Gastrocnemius medialis (tissue), 4 donors: Measurements from ENCODE around the gene OSGEP. TPM values are rescaled to one million over a fixed set of nuclear protein-coding genes. Genes with fewer than 3 reads are reported as not detected.
A peak's percentile ranks its signal among the peaks of the same experiment; 100 is the strongest.

Source experiments
- ATAC-seq, 2 donors: fragments of 150-250 bp; one replicate each; pipeline ENCODE4 v1.9.1; 2016
- DNase-seq, 2 donors: peaks; one replicate each; pipeline ENCODE4 v3.0.0-alpha.2; 2019
- H3K27ac ChIP-seq, 4 donors: fragments of 200-600 bp; sonication (generic); 1 replicate in 1 of 4; 2 replicates in 3 of 4; pipeline ENCODE4 v1.5.1; 2016 to 2018; ENCODE audit warnings: mild to moderate bottlenecking in 2 of 4, moderate library complexity in 1 of 4
- H3K27me3 ChIP-seq, 3 donors: fragments of 200-600 bp; sonication (generic) in 2 of 3; 1 replicate in 1 of 3; 2 replicates in 2 of 3; pipeline versions ENCODE4 v1.5.1 to v1.6.0; 2016 to 2019; ENCODE audit warnings: mild to moderate bottlenecking in 1 of 3, moderate library complexity in 1 of 3
- H3K36me3 ChIP-seq, 2 donors: fragments of 200-600 bp; sonication (generic) in 1 of 2; one replicate each; pipeline ENCODE4 v1.5.1; 2017 to 2018
- H3K4me1 ChIP-seq, 2 donors: fragments of 200-600 bp; sonication (generic) in 1 of 2; one replicate each; pipeline ENCODE4 v1.5.1; 2016 to 2017; ENCODE audit warnings: mild to moderate bottlenecking in 2 of 2
- H3K4me3 ChIP-seq, 4 donors: fragments of 200-600 bp; sonication (generic) in 3 of 4; 1 replicate in 1 of 4; 2 replicates in 3 of 4; pipeline ENCODE4 v1.5.1; 2016 to 2019; ENCODE audit warnings: mild to moderate bottlenecking in 2 of 4
- H3K9me3 ChIP-seq, 3 donors: fragments of 200-600 bp; sonication (generic) in 2 of 3; 1 replicate in 1 of 3; 2 replicates in 2 of 3; pipeline ENCODE4 v1.5.1; 2016 to 2019
- CTCF ChIP-seq, 5 experiments: fragments of 450-650 bp in 3 of 5; fragments of 200-600 bp in 2 of 5; sonication (generic) in 2 of 5; IDR thresholded peaks in 4 of 5; conservative IDR thresholded peaks in 1 of 5; 1 replicate in 4 of 5; 2 replicates in 1 of 5; pipeline ENCODE4 v1.5.1; 2016 to 2019; ENCODE audit warnings: antibody characterized with exemption in 5 of 5, mild to moderate bottlenecking in 3 of 5, moderate library complexity in 3 of 5
- POLR2A ChIP-seq, 2 donors: fragments of 450-650 bp; IDR thresholded peaks; one replicate each; pipeline ENCODE4 v1.6.1; 2017; ENCODE audit warnings: antibody characterized with exemption in 2 of 2, mild to moderate bottlenecking in 2 of 2, moderate library complexity in 2 of 2
- in situ Hi-C, 4 donors: fragments of 200-750 bp; cut with MboI; loops; one replicate each; pipeline versions ENCODE4 v1.15.0 to v1.8.0; 2017; ENCODE audit warnings: low sequenced_read_pairs in 4 of 4
- intact Hi-C: fragments of 100-400 bp; cut with DNase I; formaldehyde crosslinking; loops from one replicate; pipeline ENCODE4 v1.15.1; 2023; ENCODE audit warnings: low total_unique reads
- total RNA-seq, 4 donors: library from RNA; depleted of rRNA; stranded (reverse); fragments of >200 nt; gene quantifications; one replicate each; pipeline versions ENCODE4 v1.1.0 to v1.2.3, GENCODE V29; 2016

The OSGEP gene
- total RNA-seq, 4 donors from 2014 or later: 15.8 to 21.7 (median 20.5) TPM

DNA sequence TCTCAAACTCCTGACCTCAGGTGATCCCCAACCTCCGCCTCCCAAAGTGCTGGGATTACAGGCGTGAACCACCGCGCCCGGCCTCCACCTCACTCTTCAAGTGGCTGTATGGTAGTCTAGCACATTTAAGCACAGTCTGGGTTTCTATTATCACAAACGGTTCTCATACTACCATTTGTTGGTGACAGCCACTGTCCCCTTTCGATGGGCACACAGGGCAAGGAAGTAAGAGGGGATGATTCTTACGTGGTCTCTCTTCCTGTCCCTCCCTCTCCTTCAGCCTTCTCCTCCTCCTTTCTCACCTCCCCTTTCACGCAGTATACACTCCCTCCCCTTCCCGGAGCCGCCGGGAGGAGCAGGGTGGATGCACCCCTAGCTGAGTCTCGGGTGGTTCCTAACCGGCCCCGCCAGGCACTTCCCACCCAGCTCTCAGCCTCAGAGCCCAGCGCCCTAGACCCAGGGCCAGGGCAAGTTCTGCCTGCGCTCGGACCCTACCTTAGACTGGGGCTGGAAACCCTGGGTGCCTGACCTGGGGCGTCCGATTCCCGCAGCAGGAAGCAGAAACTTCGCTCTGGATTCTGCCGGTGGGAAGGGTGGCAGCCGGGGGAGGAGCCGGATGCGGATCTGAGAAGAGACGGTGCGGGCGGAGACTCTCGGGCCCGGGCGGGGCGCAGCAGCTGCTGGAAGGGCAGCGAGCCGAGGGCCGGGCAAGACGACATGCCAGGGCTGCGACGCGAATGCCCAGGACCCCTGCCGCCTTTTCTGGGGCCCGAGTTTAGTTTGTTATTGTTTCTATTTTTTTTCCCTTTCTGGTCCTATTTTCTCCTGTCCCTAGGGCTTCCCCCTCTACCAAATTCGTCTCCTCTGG, 41.5 kb downstream of the OSGEP start, which contains the start of gene TEP1:
Gene TEP1 (minus strand): TSS at position 626 of the 868 bp plus-strand sequence. CDS start 5,062 bp downstream, outside the sequence.
- ATAC-seq: peak; percentile 89 to 93
- no peaks in the 10 kb centered on the region for H3K27me3 ChIP-seq
- H3K27ac ChIP-seq: peak within 1 kb of the TSS; percentile 94 to 97 (median 96)
- peak; percentile 83 to 88 for DNase-seq
- intact Hi-C loops (loop anchor here (1.0 to 2.0 kb wide), 5 partner anchors 42 to 270 kb away; partner anchors contain the start of genes APEX1 and PARP2), in situ Hi-C loops (loop anchor here (5.0 to 25.0 kb wide), 5 partner anchors 52 to 199 kb away; partner anchors contain the start of genes PIP4P1 (in 1 of the 4) and PNP (in 1 of the 4))
- H3K4me1 ChIP-seq: peaks cover 25 to 34% of the 10 kb centered on the region in 2 donors
- H3K9me3 ChIP-seq: no peaks in the 10 kb centered on the region
- peaks cover 0 to 1% of the 10 kb centered on the region in 2 donors for H3K36me3 ChIP-seq
- no peak for TF ChIP-seq CTCF (IDR thresholded peaks at IDR 0.05 in 4 of 5, conservative IDR thresholded peaks at IDR 0.05 in 1 of 5)
- TF ChIP-seq POLR2A (IDR thresholded peaks at IDR 0.05): peak; percentile 75 to 83
- peak within 1 kb of the TSS; percentile 79 to 91 (median 85) for H3K4me3 ChIP-seq

- no peaks in the 10 kb centered on the region for H3K27me3 ChIP-seq
- no peak for ATAC-seq
- in situ Hi-C loops (loop anchor here (5.0 to 25.0 kb wide), 5 partner anchors 52 to 200 kb away; partner anchors contain the start of genes PIP4P1 (in 1 of the 4) and PNP (in 1 of the 4)), intact Hi-C loops (loop anchor here (2.0 kb wide), 3 partner anchors 58 to 270 kb away; no protein-coding TSS in a partner anchor)
- H3K27ac ChIP-seq: peak overlapping the region; percentile 94 to 97 (median 96)
- H3K9me3 ChIP-seq: no peaks in the 10 kb centered on the region
- peaks cover 0 to 8% of the 10 kb centered on the region in 2 donors for H3K36me3 ChIP-seq
- peaks cover 25 to 32% of the 10 kb centered on the region in 2 donors for H3K4me1 ChIP-seq
- DNase-seq: no peak
- TF ChIP-seq POLR2A (IDR thresholded peaks at IDR 0.05): no peak
- no peak for TF ChIP-seq CTCF (IDR thresholded peaks at IDR 0.05 in 4 of 5, conservative IDR thresholded peaks at IDR 0.05 in 1 of 5)
- peak overlapping the region; percentile 79 to 91 (median 85) for H3K4me3 ChIP-seq
These were observed 42.2 kb downstream of the OSGEP start for GRCh38 chr14:20412411-20412810.

- in situ Hi-C loops: loop anchor here in 2 of 4 donors (25.0 kb wide), 1 partner anchor 203 kb away; no protein-coding TSS in a partner anchor
These were observed 45.4 kb downstream of the OSGEP start for GRCh38 chr14:20409226-20409625.

GRCh38 chr14:20403521-20403920, 51.1 kb downstream of the OSGEP start:
- no peak overlapping the region for H3K4me3 ChIP-seq
- intact Hi-C loops (no loop called here), in situ Hi-C loops (loop anchor here in 2 of 4 donors (25.0 kb wide), 1 partner anchor 209 kb away; no protein-coding TSS in a partner anchor)
- TF ChIP-seq CTCF (IDR thresholded peaks at IDR 0.05 in 4 of 5, conservative IDR thresholded peaks at IDR 0.05 in 1 of 5) (no peak), POLR2A (IDR thresholded peaks at IDR 0.05) (no peak)
- no peaks in the 10 kb centered on the region for H3K27me3 ChIP-seq
- no peak for ATAC-seq
- H3K4me1 ChIP-seq: peaks cover 0 to 6% of the 10 kb centered on the region in 2 donors
- no peaks in the 10 kb centered on the region for H3K9me3 ChIP-seq
- H3K36me3 ChIP-seq: peaks cover 0 to 95% of the 10 kb centered on the region in 2 donors
- no peak for DNase-seq
- no peak overlapping the region for H3K27ac ChIP-seq

More at GRCh38 chr14:20409226-20409625, 45.4 kb downstream of the OSGEP start:
- peaks cover 24 to 32% of the 10 kb centered on the region in 2 donors for H3K4me1 ChIP-seq
- peak; percentile 8 to 64 for ATAC-seq
- no peaks in the 10 kb centered on the region for H3K27me3 ChIP-seq
- no peak for TF ChIP-seq POLR2A (IDR thresholded peaks at IDR 0.05)
- TF ChIP-seq CTCF (IDR thresholded peaks at IDR 0.05 in 4 of 5, conservative IDR thresholded peaks at IDR 0.05 in 1 of 5): no peak
- peak overlapping the region; percentile 4 to 66 (median 40) for H3K27ac ChIP-seq
- H3K36me3 ChIP-seq: peaks cover 0 to 39% of the 10 kb centered on the region in 2 donors
- peak in 1 of 2 donors; percentile 25 for DNase-seq
- no peak overlapping the region for H3K4me3 ChIP-seq
- intact Hi-C loops: no loop called here
- H3K9me3 ChIP-seq: no peaks in the 10 kb centered on the region
